Thoracic aorta endothelial cell (primary cell): ENCODE results near the gene OR4C12. TPM values are rescaled to one million over a fixed set of nuclear protein-coding genes. Genes with fewer than 3 reads are reported as not detected.

Experiments
- total RNA-seq: library from RNA; depleted of rRNA; stranded (reverse); fragments of >200 nt; gene quantifications from 2 replicates; pipeline ENCODE4 v1.2.3, GENCODE V29; 2012

OR4C12 gene
- total RNA-seq: not detected in 2 replicates

DNA sequence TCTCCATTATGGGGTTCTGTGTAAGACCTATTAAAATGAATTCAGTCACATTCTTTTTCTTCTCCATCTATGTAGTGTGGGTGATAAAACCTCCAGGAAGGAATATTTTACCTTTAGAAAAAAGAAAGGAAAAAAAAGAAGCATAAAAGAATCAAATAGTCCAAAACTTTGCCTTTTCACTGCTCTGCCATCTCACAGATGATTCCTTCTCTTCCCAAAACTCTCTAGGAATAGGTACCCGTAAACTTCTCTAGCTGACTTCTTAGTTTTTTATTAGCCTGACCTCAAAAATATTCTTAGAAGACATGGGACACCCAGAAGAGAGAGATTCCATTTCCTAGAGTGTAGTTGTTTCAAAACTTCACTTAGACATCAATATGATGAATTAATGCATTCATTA lies at the start of gene OR4C12:
Gene OR4C12, minus strand, starts transcription at position 101 of the 400 bp plus-strand sequence. Its CDS starts 34 bp downstream, at position 67.

DNA sequence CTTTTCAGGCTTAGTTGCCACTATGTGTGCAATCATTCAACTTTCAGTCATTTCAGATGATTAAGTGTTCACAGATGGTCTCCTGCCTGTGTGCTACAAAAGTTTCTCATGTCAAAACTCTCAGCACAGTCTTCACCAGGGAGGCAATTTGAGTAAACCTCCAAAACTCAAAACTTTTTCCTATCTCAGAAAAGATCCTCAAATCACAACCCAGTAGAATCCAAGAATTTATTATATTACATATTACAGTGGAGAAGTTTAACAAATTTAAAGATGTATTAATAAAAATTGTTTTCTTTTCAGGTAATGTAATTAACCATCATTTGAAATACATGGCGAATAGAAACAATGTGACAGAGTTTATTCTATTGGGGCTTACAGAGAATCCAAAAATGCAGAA lies 30.2 kb downstream of the OR4C12 start, which contains the start of gene OR4C13:
Gene OR4C13, plus strand, starts transcription at position 301 of the 400 bp plus-strand sequence. Its CDS starts 32 bp downstream, at position 333.

Other genes with a start within 250 kb of the OR4C12 start
- gene OR4C13, start 30.1 kb downstream of the OR4C12 start, total RNA-seq: not detected in 2 replicates
- not detected in 2 replicates for gene OR4C45, start 50.3 kb upstream of the OR4C12 start, total RNA-seq